Pulmonary artery endothelial cell (primary cell): ENCODE results near the gene TEAD4. TPM values are rescaled to one million over a fixed set of nuclear protein-coding genes. Genes with fewer than 3 reads are reported as not detected.

ENCODE experiments used
- DNase-seq: peaks from one replicate; pipeline ENCODE4 v3.0.0-alpha.2; 2011; ENCODE audit warnings: low read depth, low spot score
- total RNA-seq: library from RNA; depleted of rRNA; stranded (reverse); fragments of >200 nt; gene quantifications from 2 replicates; pipeline ENCODE4 v1.2.3, GENCODE V29; 2014

Gene TEAD4
- total RNA-seq, 1 donor from 2014 or later = 26.2 TPM

DNA sequence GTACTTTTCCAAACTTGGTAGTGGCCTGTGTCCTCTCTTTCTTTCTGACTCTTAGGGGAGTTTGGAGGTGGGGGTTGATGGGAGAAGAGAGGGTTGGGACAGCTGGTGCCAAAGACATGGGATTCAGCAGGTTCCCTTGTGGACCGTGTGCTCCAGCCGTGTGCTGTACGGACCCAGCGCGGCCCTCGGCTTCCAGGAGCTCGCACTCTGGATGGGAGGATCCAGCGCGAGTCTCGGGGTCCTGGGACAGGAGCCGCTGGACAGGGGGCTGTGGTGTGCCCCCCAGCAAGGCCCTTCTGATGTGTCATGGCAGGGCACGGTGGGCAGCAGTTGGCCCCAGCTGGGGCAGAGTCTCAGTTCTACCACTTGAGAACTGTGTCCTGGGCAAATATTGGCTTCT is 73.0 kb downstream of the TEAD4 start:
- no peak for DNase-seq

- DNase-seq = peak; percentile 22
Measured at GRCh38 chr12:3032770-3033538, 73.8 kb downstream of the TEAD4 start.

DNA sequence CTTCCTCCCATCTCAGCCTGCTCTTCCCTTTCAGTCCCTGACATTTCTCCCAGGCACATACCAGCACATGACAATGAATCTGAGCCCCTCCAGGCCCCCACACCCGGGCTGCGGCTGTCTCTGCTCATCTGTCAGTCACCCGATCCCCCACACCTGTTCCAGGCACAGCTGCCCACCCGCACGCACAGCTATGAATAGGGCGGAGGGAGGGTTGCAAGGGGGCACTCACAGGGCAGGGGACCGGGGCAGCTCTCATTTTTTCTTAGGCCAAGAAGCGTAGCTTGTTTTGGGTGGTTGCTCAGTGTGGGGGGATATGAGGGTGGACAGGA is 74.3 kb downstream of the TEAD4 start:
- no peak for DNase-seq

GRCh38 chr12:3034067-3034750 is 75.0 kb downstream of the TEAD4 start:
- peak; percentile 22 for DNase-seq

DNA sequence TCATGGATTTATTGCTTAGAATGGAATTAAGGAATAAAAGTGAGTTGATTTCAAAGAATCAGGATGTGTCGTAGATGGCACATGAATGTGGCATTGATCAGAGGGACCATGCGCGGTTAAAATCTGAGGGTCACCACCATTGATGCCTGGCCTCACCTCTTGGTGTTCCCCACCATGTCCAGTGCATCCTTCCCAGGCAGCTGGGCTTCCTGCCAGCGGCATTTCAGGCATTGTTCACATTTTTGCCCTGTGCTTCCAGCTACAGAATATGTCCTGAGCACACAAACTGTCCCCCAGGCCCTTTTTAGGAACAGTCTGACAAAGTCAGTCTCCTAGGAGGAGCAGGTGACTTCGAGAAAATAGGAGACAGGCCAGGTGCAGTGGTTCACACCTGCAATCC is 76.0 kb downstream of the TEAD4 start:
- no peak for DNase-seq

GRCh38 chr12:3035815-3036702 is 76.9 kb downstream of the TEAD4 start:
- DNase-seq = no peak

GRCh38 chr12:3036901-3037600 is 77.9 kb downstream of the TEAD4 start:
- DNase-seq = no peak

- no peak for DNase-seq
Measured at GRCh38 chr12:3038166-3038565, 79.0 kb downstream of the TEAD4 start.

DNA sequence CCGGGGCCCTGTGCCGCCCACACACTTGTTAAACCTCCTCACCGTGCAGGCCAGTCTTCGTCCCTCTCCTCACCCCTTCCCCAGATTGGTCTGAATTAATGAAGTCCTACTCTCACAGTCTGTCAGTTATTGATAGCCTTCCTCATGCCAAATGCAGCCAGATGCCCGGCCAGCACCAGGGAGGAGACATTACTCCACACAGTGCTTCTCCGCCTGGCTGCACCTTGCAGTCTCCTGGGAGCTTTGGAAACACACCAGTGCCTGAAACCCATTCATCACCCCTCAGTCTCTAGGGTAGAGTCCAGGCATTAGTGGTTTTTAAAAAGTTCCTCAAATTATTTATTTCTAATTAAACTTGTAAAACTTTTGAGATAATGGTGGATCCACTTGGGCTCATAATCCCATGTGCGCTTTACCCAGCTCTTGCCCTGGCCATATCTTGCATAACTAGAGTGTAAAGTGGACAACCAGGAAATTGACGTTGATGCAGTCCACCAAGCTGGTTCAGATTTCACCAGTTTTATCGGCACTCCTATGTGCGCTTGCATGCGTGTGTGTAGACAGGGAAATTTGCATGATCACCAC is 79.8 kb downstream of the TEAD4 start:
- no peak for DNase-seq

DNA sequence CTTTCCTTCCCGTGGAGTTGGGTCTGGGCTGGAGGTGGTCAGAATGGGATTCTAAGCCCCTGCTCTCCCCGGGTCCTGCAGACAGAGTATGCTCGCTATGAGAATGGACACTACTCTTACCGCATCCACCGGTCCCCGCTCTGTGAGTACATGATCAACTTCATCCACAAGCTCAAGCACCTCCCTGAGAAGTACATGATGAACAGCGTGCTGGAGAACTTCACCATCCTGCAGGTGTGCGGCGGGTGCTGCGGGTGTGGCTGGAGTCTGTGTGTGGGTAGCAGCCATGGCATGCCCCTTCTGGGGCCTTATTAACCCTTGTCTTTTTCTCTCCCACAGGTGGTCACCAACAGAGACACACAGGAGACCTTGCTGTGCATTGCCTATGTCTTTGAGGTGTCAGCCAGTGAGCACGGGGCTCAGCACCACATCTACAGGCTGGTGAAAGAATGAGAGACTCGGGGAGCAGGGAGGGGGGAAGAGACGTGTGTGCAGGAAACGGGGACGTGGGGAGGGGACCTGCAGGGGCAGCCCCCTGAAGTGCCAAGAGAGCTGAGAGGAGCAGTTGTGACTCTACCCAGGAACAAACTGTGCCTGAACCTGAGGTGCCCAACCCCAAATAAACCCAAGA is 80.9 kb downstream of the TEAD4 start:
- DNase-seq = no peak

GRCh38 chr12:3040663-3041544 is 81.7 kb downstream of the TEAD4 start:
- DNase-seq = no peak

DNA sequence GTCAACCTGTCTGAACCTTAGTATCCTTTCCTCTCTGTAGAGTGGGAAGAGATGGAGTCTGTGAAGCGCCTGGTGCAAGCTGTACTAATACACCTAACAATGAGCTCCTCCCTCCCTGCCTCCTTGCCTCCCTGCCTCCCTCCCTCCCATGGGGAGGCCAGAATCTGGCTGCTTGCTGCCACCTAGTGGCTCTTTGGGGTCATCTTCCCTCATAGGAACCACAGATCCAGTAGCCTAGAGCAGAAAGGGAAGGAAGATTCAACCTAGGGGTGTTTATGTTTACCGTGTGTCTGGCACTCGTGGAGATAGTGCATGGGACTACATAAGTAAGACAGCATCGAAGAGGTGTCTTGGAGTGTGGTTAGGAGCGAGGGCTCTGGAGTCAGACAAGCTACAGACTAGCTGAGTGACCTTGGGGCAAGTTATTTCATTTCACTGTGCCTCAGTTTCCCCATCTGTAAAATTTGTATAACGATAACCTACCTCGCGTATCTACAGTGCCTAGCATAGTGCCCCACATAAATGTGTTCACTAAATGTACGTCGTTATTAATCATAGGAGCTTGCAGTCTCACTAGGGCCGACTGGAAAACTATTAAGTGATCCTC is 82.5 kb downstream of the TEAD4 start:
- peak; percentile 22 for DNase-seq

DNA sequence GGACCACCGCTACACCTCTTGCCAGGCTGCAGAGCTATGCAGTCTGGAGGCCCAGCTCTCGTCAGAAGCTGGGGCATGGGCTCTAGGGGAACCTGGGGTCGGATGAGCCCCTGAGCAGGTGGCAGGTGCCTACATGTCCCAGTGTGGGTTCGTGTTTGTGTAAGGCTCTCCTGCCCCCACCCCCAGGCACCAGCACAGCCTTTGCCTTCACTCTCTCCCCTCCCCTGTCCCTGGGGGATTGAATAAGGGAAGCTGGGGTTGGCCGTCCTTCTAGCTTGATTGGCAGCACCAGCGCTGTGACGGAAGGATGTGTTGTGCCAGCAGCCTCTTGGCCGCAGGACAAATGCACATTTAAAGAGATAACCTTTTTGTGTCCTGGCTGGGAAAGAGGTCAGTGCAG is 83.2 kb downstream of the TEAD4 start:
- DNase-seq = no peak

DNA sequence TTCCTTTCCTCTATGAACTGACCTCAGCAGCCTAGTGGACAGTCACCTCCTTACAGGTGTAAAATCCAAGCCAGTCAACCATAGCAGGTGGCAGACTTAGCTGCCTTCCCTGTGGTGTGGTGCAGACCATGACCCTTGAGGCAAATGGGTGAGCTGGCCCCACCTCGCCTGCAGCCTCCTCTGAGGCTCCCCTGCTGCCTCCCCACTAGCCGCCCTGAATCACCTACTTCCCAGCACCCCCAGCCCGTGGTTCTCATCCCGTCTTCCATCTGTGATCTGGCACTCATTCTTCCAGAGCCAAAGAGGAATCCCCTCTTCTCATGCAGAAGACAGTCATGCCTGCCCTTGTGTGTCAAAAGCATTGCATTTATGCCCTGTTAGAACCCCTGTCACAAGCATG is 83.6 kb downstream of the TEAD4 start:
- DNase-seq = no peak

GRCh38 chr12:3043406-3043805 is 84.2 kb downstream of the TEAD4 start:
- DNase-seq = no peak

DNA sequence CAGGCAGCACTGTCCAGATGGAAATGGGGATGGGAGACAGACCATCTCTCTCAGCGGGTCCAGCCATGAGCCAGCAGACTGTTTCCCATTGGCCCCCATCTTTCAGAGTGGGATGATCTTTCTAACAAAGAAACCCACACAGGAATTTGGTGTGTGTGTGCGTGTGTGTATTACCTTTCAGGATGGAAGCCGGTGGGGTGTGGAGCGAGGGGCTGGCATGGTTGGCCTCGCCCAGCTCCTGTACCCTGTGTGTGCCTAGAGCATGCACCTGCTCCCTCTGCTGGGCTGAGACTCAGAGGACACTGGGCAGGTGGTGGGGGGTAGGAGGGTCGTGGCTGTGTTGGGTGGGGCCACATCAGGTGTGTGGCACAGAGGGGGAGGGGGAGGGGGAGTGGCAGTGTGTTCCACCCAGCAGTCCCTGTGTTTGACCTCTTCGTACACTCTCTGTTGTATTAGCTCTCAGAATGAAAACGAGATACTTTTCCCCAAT is 85.0 kb downstream of the TEAD4 start:
- no peak for DNase-seq

- no peak for DNase-seq
Measured at GRCh38 chr12:3045494-3045893, 86.3 kb downstream of the TEAD4 start.

- DNase-seq = no peak
Measured at GRCh38 chr12:3045989-3046388, 86.8 kb downstream of the TEAD4 start.
